Nephron (organoid): ENCODE results near the gene NXNL1.
"Not testable (repeated sequence)": the region's sequence is repeated elsewhere in the genome, so short reads cannot be mapped to it uniquely, and the experiment has no call there.

Experiments
- H3K27ac Mint-ChIP-seq, 3 experiments: 2 replicates each; pipeline ENCODE4 v1.8.0; 2020; ENCODE audit warnings: mixed read lengths in 3 of 3, mild to moderate bottlenecking in 2 of 3, moderate library complexity in 1 of 3
- H3K27me3 Mint-ChIP-seq: 2 replicates; pipeline ENCODE4 v1.8.0; 2021; ENCODE audit warnings: low read depth, mild to moderate bottlenecking, moderate library complexity, mixed read lengths
- H3K36me3 Mint-ChIP-seq: 2 replicates; pipeline ENCODE4 v1.8.0; 2020; ENCODE audit warnings: low read depth, mixed read lengths
- H3K4me1 Mint-ChIP-seq: 2 replicates; pipeline ENCODE4 v1.8.0; 2020; ENCODE audit warnings: mixed read lengths
- H3K4me3 Mint-ChIP-seq, 3 experiments: 2 replicates each; pipeline ENCODE4 v1.8.0; 2020; ENCODE audit warnings: mild to moderate bottlenecking in 3 of 3, mixed read lengths in 3 of 3, moderate library complexity in 2 of 3
- H3K9me3 Mint-ChIP-seq: 2 replicates; pipeline ENCODE4 v1.8.0; 2020; ENCODE audit warnings: mixed read lengths
- TF ChIP-seq, protein P1 (sequence below), 3 experiments: fragments of 200-600 bp; sonication (generic); IDR thresholded peaks; one replicate each; pipeline ENCODE4 v1.5.0; 2021; ENCODE audit warnings: antibody characterized with exemption in 3 of 3; ENCODE audit not compliant: unreplicated experiment in 3 of 3

NXNL1 gene

GRCh38 chr19:17460372-17461230 lies at the start of gene NXNL1:
Gene NXNL1 (minus strand): TSS chr19:17460926. CDS start chr19:17460869, 57 bp downstream.
- no peaks in the 10 kb centered on the region for H3K9me3 Mint-ChIP-seq
- H3K36me3 Mint-ChIP-seq, result no peaks in the 10 kb centered on the region
- H3K27me3 Mint-ChIP-seq, result peaks cover 37% of the 10 kb centered on the region
- no peaks in the 10 kb centered on the region for H3K4me1 Mint-ChIP-seq
- H3K27ac Mint-ChIP-seq, result no peak within 1 kb of the TSS
- no peak within 1 kb of the TSS for H3K4me3 Mint-ChIP-seq
- TF ChIP-seq, protein P1, sequence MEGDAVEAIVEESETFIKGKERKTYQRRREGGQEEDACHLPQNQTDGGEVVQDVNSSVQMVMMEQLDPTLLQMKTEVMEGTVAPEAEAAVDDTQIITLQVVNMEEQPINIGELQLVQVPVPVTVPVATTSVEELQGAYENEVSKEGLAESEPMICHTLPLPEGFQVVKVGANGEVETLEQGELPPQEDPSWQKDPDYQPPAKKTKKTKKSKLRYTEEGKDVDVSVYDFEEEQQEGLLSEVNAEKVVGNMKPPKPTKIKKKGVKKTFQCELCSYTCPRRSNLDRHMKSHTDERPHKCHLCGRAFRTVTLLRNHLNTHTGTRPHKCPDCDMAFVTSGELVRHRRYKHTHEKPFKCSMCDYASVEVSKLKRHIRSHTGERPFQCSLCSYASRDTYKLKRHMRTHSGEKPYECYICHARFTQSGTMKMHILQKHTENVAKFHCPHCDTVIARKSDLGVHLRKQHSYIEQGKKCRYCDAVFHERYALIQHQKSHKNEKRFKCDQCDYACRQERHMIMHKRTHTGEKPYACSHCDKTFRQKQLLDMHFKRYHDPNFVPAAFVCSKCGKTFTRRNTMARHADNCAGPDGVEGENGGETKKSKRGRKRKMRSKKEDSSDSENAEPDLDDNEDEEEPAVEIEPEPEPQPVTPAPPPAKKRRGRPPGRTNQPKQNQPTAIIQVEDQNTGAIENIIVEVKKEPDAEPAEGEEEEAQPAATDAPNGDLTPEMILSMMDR (IDR thresholded peaks at IDR 0.05; ENCODE audit: unreplicated experiment in 3 of 3), result no peak

GRCh38 chr19:17508558-17508933 lies 47.8 kb upstream of the NXNL1 start:
- Mint-ChIP-seq H3K27ac (peak overlapping the region in 1 of 3 experiments; percentile 62), H3K4me1 (peaks cover 18% of the 10 kb centered on the region)
- not testable (repeated sequence) for H3K4me3 Mint-ChIP-seq, H3K9me3 Mint-ChIP-seq, H3K36me3 Mint-ChIP-seq, H3K27me3 Mint-ChIP-seq

DNA sequence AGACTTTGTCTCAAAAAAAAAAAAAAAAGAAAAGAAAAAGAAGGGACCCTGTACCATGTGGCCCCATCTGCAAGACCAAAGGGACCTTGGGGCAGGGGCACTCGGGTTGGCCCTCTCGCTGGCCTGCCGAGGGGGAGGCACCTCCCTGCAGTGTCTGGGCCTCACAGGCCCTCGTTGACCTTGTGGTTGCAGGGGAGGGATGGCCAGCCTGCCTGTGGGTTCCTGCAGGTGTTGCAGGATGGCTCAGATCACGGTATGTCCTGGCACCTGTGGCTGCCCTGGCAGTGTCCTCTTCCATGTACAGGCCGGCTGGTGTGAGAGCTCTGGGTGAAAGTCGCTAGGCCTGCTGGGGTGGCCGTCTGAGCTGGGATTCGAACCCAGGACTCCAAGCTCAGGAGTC lies 46.0 kb upstream of the NXNL1 start:
- H3K4me3 Mint-ChIP-seq, result no peak overlapping the region
- H3K4me1 Mint-ChIP-seq, result peaks cover 15% of the 10 kb centered on the region
- H3K36me3 Mint-ChIP-seq, result peaks cover 13% of the 10 kb centered on the region
- TF ChIP-seq, protein P1 (IDR thresholded peaks at IDR 0.05; ENCODE audit: unreplicated experiment in 3 of 3), result no peak
- no peak overlapping the region for H3K27ac Mint-ChIP-seq
- no peaks in the 10 kb centered on the region for H3K27me3 Mint-ChIP-seq
- H3K9me3 Mint-ChIP-seq, result no peaks in the 10 kb centered on the region

GRCh38 chr19:17505223-17505622 lies 44.5 kb upstream of the NXNL1 start:
- TF ChIP-seq, protein P1 (IDR thresholded peaks at IDR 0.05; ENCODE audit: unreplicated experiment in 3 of 3), result no peak
- Mint-ChIP-seq H3K4me1 (peaks cover 5% of the 10 kb centered on the region), H3K27me3 (no peaks in the 10 kb centered on the region), H3K27ac (no peak overlapping the region), H3K4me3 (no peak overlapping the region), H3K36me3 (peaks cover 16% of the 10 kb centered on the region), H3K9me3 (no peaks in the 10 kb centered on the region)

- H3K27ac Mint-ChIP-seq, result no peak overlapping the region
- no peak overlapping the region for H3K4me3 Mint-ChIP-seq
- TF ChIP-seq, protein P1 (IDR thresholded peaks at IDR 0.05; ENCODE audit: unreplicated experiment in 3 of 3), result no peak
- no peaks in the 10 kb centered on the region for H3K27me3 Mint-ChIP-seq
- peaks cover 8% of the 10 kb centered on the region for H3K4me1 Mint-ChIP-seq
- no peaks in the 10 kb centered on the region for H3K9me3 Mint-ChIP-seq
- peaks cover 21% of the 10 kb centered on the region for H3K36me3 Mint-ChIP-seq
Observed at GRCh38 chr19:17504456-17504855, 43.7 kb upstream of the NXNL1 start.

GRCh38 chr19:17504030-17504429 lies 43.3 kb upstream of the NXNL1 start:
- Mint-ChIP-seq H3K27ac (no peak overlapping the region), H3K9me3 (no peaks in the 10 kb centered on the region), H3K4me3 (no peak overlapping the region), H3K27me3 (no peaks in the 10 kb centered on the region), H3K4me1 (peaks cover 10% of the 10 kb centered on the region), H3K36me3 (peaks cover 21% of the 10 kb centered on the region)
- TF ChIP-seq, protein P1 (IDR thresholded peaks at IDR 0.05; ENCODE audit: unreplicated experiment in 3 of 3), result no peak
